Ovary (tissue), 9 donors: ENCODE measurements around the gene NFE2L1. TPM values are rescaled to one million over a fixed set of nuclear protein-coding genes. Genes with fewer than 3 reads are reported as not detected.

ENCODE experiments used
- DNase-seq, 5 donors: peaks; one replicate each; pipeline ENCODE4 v3.0.0-alpha.2; 2019 to 2020
- H3K27ac ChIP-seq, 2 donors: fragments of 200-600 bp; one replicate each; pipeline versions ENCODE4 v1.5.1 to v1.8.0; 2019 to 2022
- H3K27me3 ChIP-seq: fragments of 200-600 bp; one replicate; pipeline ENCODE4 v1.8.0; 2022
- H3K36me3 ChIP-seq: fragments of 200-600 bp; sonication (generic); one replicate; pipeline ENCODE4 v1.5.1; 2019
- H3K4me1 ChIP-seq: one replicate; pipeline ENCODE4 v1.8.1; 2013; ENCODE audit warnings: mild to moderate bottlenecking, moderate library complexity; ENCODE audit not compliant: insufficient read depth
- H3K4me3 ChIP-seq: fragments of 200-600 bp; sonication (generic); one replicate; pipeline ENCODE4 v1.5.1; 2017
- H3K9me3 ChIP-seq, 2 donors: fragments of 200-600 bp in 1 of 2; sonication (generic) in 1 of 2; one replicate each; pipeline versions ENCODE4 v1.5.1 to v1.8.1; 2013 to 2019; ENCODE audit warnings: mild to moderate bottlenecking in 1 of 2, moderate library complexity in 1 of 2
- EP300 ChIP-seq: sonication (generic); formaldehyde crosslinking; IDR thresholded peaks from one replicate; pipeline ENCODE4 v1.6.1; 2017; ENCODE audit warnings: antibody characterized with exemption
- POLR2A ChIP-seq: fragments of 450-650 bp; IDR thresholded peaks from one replicate; pipeline ENCODE4 v1.6.1; 2017; ENCODE audit warnings: antibody characterized with exemption, mild to moderate bottlenecking, moderate library complexity
- WGBS, 3 donors: extraction: QIAGEN DNeasy Blood & Tissue Kit in 1 of 3; methylation state at CpG; one replicate each; pipeline versions ENCODE4 v1.1.5 to v1.1.7; 2013 to 2017; 5-methylcytosine and 5-hydroxymethylcytosine counted together
- intact Hi-C, 4 donors: fragments of 100-400 bp; cut with DNase I; formaldehyde crosslinking; loops; one replicate each; pipeline versions ENCODE4 v1.11.0 to v1.15.1; 2022 to 2023
- polyA plus RNA-seq, 2 donors: library from polyadenylated mRNA; stranded (reverse); fragments of 200-250 nt in 1 of 2; fragments of 350-450 nt in 1 of 2; fragmentation: Illumina TruSeq in 1 of 2; extraction: RNeasy Lipid Tissue Mini Kit (QIAGEN cat#74804) in 1 of 2; gene quantifications; one replicate each; pipeline ENCODE4 v1.2.3, GENCODE V29; 2013 to 2014
- total RNA-seq, 7 donors: library from RNA; depleted of rRNA in 2 of 7; stranded (reverse); fragments of >200 nt in 2 of 7; fragmentation: NEBNext Ultra II Directional in 3 of 7; extraction: Animal tissue kit (Norgen Biotek cat#: 25700) in 3 of 7; gene quantifications; one replicate each; pipeline versions ENCODE4 v1.1.0 to v1.2.4, GENCODE V29; 2016 to 2023
- TF ChIP-seq, protein P1 (sequence below), 3 donors: fragments of 450-650 bp in 2 of 3; fragments of 200-600 bp in 1 of 3; IDR thresholded peaks; one replicate each; pipeline versions ENCODE4 v1.5.1 to v1.8.0; 2016 to 2022; ENCODE audit warnings: antibody characterized with exemption in 3 of 3, mild to moderate bottlenecking in 1 of 3
- donor health status: DM: no; HTN: no; CAD: no; lungs with moderate emphysema.
- donor health status: DM: no; HTN: no; CAD: no.
- donor health status: Bipolar disorder and iron deficiency.
- donor health status: DM: yes; HTN: yes; CAD: no.
- donor health status: DM: no; HTN: no; CAD: no.
- donor health status: DM: yes; HTN: yes; CAD: no.

Gene NFE2L1
- total and polyA plus RNA-seq, 9 donors = 80.0 to 577 (median 165) TPM

GRCh38 chr17:48006936-48007709 is 41.0 kb upstream of the NFE2L1 start:
- no peak overlapping the region for H3K4me3 ChIP-seq
- H3K27ac ChIP-seq = no peak overlapping the region
- no peaks in the 10 kb centered on the region for H3K9me3 ChIP-seq
- no peaks in the 10 kb centered on the region for H3K36me3 ChIP-seq
- WGBS, 3 donors = 87 to 93% (median 88%) methylated on average over 12 of the region's 12 CpGs
- TF ChIP-seq EP300 (no peak), POLR2A (no peak)
- TF ChIP-seq, protein P1, sequence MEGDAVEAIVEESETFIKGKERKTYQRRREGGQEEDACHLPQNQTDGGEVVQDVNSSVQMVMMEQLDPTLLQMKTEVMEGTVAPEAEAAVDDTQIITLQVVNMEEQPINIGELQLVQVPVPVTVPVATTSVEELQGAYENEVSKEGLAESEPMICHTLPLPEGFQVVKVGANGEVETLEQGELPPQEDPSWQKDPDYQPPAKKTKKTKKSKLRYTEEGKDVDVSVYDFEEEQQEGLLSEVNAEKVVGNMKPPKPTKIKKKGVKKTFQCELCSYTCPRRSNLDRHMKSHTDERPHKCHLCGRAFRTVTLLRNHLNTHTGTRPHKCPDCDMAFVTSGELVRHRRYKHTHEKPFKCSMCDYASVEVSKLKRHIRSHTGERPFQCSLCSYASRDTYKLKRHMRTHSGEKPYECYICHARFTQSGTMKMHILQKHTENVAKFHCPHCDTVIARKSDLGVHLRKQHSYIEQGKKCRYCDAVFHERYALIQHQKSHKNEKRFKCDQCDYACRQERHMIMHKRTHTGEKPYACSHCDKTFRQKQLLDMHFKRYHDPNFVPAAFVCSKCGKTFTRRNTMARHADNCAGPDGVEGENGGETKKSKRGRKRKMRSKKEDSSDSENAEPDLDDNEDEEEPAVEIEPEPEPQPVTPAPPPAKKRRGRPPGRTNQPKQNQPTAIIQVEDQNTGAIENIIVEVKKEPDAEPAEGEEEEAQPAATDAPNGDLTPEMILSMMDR (IDR thresholded peaks at IDR 0.05) = no peak
- no peaks in the 10 kb centered on the region for H3K27me3 ChIP-seq
- intact Hi-C loops = no loop called here
- DNase-seq = no peak
- no peaks in the 10 kb centered on the region for H3K4me1 ChIP-seq

- Histone ChIP-seq H3K27me3 (no peaks in the 10 kb centered on the region), H3K36me3 (no peaks in the 10 kb centered on the region), H3K4me1 (no peaks in the 10 kb centered on the region), H3K27ac (no peak overlapping the region), H3K9me3 (no peaks in the 10 kb centered on the region), H3K4me3 (no peak overlapping the region)
- intact Hi-C loops = loop anchor here in 1 of 4 donors (10.0 kb wide), 1 partner anchor 45 kb away; no protein-coding TSS in a partner anchor
- WGBS, 3 donors = 83 to 93% (median 90%) methylated on average over 3 of the region's 3 CpGs
- DNase-seq = no peak
- TF ChIP-seq POLR2A (no peak), EP300 (no peak)
- TF ChIP-seq, protein P1 (IDR thresholded peaks at IDR 0.05) = no peak
Observed at GRCh38 chr17:48010193-48010592, 38.0 kb upstream of the NFE2L1 start.

DNA sequence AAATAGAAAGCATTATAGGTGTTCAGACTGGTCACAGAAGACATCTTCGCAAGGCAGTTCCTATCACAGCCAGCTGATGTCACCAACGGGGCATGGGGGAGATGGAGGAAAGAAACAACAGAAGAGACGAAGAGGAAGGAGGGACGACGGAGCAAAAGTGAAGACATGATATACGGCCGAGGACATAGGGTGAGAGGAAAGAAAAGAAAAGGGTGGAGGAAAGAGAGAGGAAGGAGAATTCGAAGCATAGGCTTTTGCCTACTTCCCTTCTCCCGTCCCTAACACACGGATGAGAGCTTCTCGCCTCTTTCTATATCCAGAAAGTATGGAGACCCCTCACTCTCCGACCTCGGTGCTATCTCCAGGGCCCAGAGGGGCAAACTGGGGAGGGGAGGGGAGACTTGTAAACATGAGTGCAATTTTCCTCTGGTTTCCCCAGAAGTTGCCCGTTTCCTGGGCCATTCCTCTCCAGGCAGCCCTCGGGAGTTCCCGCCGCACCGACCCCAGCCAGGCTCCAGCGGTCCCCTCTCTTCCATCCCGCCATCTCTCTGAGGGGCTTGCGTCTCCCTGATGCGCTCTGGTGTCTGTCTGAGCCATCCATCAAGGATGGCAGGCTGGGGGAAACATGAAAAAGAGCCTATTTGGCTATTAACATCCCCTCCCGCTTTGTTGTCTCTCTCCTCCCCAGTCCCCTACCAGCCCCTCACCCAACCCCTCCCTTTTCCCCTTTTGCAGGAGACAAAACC is 36.6 kb upstream of the NFE2L1 start:
- intact Hi-C loops = loop anchor here in 1 of 4 donors (10.0 kb wide), 1 partner anchor 47 kb away; no protein-coding TSS in a partner anchor
- no peaks in the 10 kb centered on the region for H3K27me3 ChIP-seq
- no peaks in the 10 kb centered on the region for H3K4me1 ChIP-seq
- no peaks in the 10 kb centered on the region for H3K36me3 ChIP-seq
- H3K27ac ChIP-seq = no peak overlapping the region
- H3K4me3 ChIP-seq = no peak overlapping the region
- H3K9me3 ChIP-seq = no peaks in the 10 kb centered on the region
- 12 to 17% (median 13%) methylated on average over 23 of the region's 23 CpGs for WGBS, 3 donors
- no peak for DNase-seq
- TF ChIP-seq, protein P1 (IDR thresholded peaks at IDR 0.05) = no peak
- TF ChIP-seq EP300 (no peak), POLR2A (no peak)

- no peak overlapping the region for H3K27ac ChIP-seq
- H3K4me3 ChIP-seq = no peak overlapping the region
- no peaks in the 10 kb centered on the region for H3K9me3 ChIP-seq
- WGBS, 3 donors = 0% methylated on average over 34 of the region's 34 CpGs
- peak in 1 of 5 donors; percentile 49 for DNase-seq
- no peaks in the 10 kb centered on the region for H3K36me3 ChIP-seq
- TF ChIP-seq EP300 (no peak), POLR2A (no peak)
- TF ChIP-seq, protein P1 (IDR thresholded peaks at IDR 0.05) = no peak
- no peaks in the 10 kb centered on the region for H3K27me3 ChIP-seq
- intact Hi-C loops = loop anchor here in 1 of 4 donors (10.0 kb wide), 1 partner anchor 47 kb away; no protein-coding TSS in a partner anchor
- no peaks in the 10 kb centered on the region for H3K4me1 ChIP-seq
Observed at GRCh38 chr17:48012151-48012520, 36.0 kb upstream of the NFE2L1 start.
